ENCODE results near the gene ANKRD45. TPM values are rescaled to one million over a fixed set of nuclear protein-coding genes. Genes with fewer than 3 reads are reported as not detected.

ANKRD45 gene
- total RNA-seq, 1 experiment from 2014 or later, result 2.2 TPM

DNA sequence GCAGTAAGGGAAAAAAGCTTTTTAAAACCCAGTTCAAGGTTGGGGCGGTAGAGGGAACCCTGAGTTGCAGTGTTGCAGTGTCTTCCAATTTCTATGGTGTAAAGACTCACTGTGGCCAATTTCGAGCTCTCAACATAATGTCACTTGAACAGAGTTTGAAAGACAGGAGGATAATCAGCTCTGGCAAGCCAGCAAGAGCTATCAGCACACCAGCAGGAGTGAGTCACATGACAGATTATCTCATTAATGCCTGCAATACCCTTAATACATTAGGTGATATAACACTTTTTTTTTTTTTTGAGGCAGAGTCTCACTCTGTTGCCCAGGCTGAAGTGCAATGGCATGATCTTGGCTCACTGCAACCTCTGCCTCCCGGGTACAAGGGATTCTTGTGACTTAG is 89.6 kb downstream of the ANKRD45 start:
- H3K36me3 Mint-ChIP-seq, result no peaks in the 10 kb centered on the region
- H3K27me3 Mint-ChIP-seq (ENCODE audit: low read depth), result no peaks in the 10 kb centered on the region
- ChIA-PET POLR2A (no interaction called here), CTCF (interaction anchor here (1.0 kb wide), 1 partner anchor 150 kb away, joined by 3 read pairs; no protein-coding TSS in a partner anchor)
- no peak overlapping the region for H3K27ac Mint-ChIP-seq
- ATAC-seq (no peak), DNase-seq (ENCODE audit: low spot score) (no peak)
- TF ChIP-seq ZNF416 (CRISPR knock-in tag; IDR thresholded peaks at IDR 0.05) (no peak), PRDM15 (CRISPR knock-in tag; IDR thresholded peaks at IDR 0.05) (no peak), ZBTB21 (CRISPR knock-in tag; IDR thresholded peaks at IDR 0.05; ENCODE audit: borderline replicate concordance) (no peak), KAT7 (CRISPR knock-in tag; IDR thresholded peaks at IDR 0.05; ENCODE audit: borderline replicate concordance) (no peak), EMX1 (CRISPR knock-in tag; IDR thresholded peaks at IDR 0.05) (no peak), GTF2I (CRISPR knock-in tag; conservative IDR thresholded peaks at IDR 0.05) (no peak), HMGA2 (CRISPR knock-in tag; IDR thresholded peaks at IDR 0.05) (no peak), ZNF219 (CRISPR knock-in tag; IDR thresholded peaks at IDR 0.05; ENCODE audit: borderline replicate concordance) (no peak), ZNF232 (CRISPR knock-in tag; IDR thresholded peaks at IDR 0.05) (no peak), ZNF532 (CRISPR knock-in tag; IDR thresholded peaks at IDR 0.05; ENCODE audit: borderline replicate concordance) (no peak), E2F4 (CRISPR knock-in tag; IDR thresholded peaks at IDR 0.05; ENCODE audit: borderline replicate concordance, low read depth) (no peak), ATF1 (CRISPR knock-in tag; IDR thresholded peaks at IDR 0.05) (no peak), USF1 (CRISPR knock-in tag; IDR thresholded peaks at IDR 0.05) (no peak), ZNF396 (CRISPR knock-in tag; IDR thresholded peaks at IDR 0.05; ENCODE audit: borderline replicate concordance) (no peak), ATF6 (CRISPR knock-in tag; IDR thresholded peaks at IDR 0.05) (no peak)
- TF ChIP-seq, protein P1, sequence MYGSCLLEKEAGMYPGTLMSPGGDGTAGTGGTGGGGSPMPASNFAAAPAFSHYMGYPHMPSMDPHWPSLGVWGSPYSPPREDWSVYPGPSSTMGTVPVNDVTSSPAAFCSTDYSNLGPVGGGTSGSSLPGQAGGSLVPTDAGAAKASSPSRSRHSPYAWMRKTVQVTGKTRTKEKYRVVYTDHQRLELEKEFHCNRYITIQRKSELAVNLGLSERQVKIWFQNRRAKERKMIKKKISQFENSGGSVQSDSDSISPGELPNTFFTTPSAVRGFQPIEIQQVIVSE (CRISPR knock-in tag; IDR thresholded peaks at IDR 0.05; ENCODE audit: borderline replicate concordance), result no peak
- TF ChIP-seq, protein P2, sequence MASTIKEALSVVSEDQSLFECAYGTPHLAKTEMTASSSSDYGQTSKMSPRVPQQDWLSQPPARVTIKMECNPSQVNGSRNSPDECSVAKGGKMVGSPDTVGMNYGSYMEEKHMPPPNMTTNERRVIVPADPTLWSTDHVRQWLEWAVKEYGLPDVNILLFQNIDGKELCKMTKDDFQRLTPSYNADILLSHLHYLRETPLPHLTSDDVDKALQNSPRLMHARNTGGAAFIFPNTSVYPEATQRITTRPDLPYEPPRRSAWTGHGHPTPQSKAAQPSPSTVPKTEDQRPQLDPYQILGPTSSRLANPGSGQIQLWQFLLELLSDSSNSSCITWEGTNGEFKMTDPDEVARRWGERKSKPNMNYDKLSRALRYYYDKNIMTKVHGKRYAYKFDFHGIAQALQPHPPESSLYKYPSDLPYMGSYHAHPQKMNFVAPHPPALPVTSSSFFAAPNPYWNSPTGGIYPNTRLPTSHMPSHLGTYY (CRISPR knock-in tag; IDR thresholded peaks at IDR 0.05), result no peak
- TF ChIP-seq, protein P3, sequence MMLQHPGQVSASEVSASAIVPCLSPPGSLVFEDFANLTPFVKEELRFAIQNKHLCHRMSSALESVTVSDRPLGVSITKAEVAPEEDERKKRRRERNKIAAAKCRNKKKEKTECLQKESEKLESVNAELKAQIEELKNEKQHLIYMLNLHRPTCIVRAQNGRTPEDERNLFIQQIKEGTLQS (CRISPR knock-in tag; conservative IDR thresholded peaks at IDR 0.05), result no peak
- H3K9me3 Mint-ChIP-seq, result no peaks in the 10 kb centered on the region
- H3K4me1 Mint-ChIP-seq, result peaks cover 3% of the 10 kb centered on the region
- H3K4me3 Mint-ChIP-seq, result no peak overlapping the region

Data from WTC11 (cell line).